Panc1 (cell line): ENCODE data around the gene PDZRN4. TPM values are rescaled to one million over a fixed set of nuclear protein-coding genes. Genes with fewer than 3 reads are reported as not detected.

Source experiments
- ATAC-seq: fragments of 200-7000 bp; cut with Tn5 transposase; 2 replicates; pipeline ENCODE4 v1.9.1; 2020; ENCODE audit warnings: mild to moderate bottlenecking, moderate library complexity
- Bru-seq: library from RNA; stranded (reverse); fragments of 400-500 nt; gene quantifications from one replicate; lab custom pipeline; 2021; lab: Mats Ljungman, UMichigan
- BruChase-seq, 2 experiments: library from RNA; stranded (reverse); fragments of 400-500 nt; gene quantifications; one replicate each; lab custom pipeline; 2021; lab: Mats Ljungman, UMichigan
- BruUV-seq: library from RNA; stranded (reverse); fragments of 400-500 nt; replicated peaks from 2 replicates; lab custom pipeline; 2021; lab: Mats Ljungman, UMichigan
- CTCF ChIA-PET: fragments of 300-600 bp; sonication (Branson Sonifier 250); formaldehyde crosslinking; loops from one replicate; lab custom pipeline; 2022; ENCODE audit warnings: antibody characterized with exemption; lab: Charles Lee
- POLR2A ChIA-PET: fragments of 300-600 bp; sonication (Branson Sonifier 250); formaldehyde crosslinking; loops from one replicate; lab custom pipeline; 2022; ENCODE audit warnings: antibody characterized with exemption; lab: Charles Lee
- DNase-seq: peaks from one replicate; pipeline ENCODE4 v3.0.0-alpha.2; 2010; ENCODE audit warnings: low read depth, low spot score
- H3K27ac ChIP-seq: 2 replicates; pipeline ENCODE4 v1.5.1; 2011; ENCODE audit warnings: mild to moderate bottlenecking, low read length, inconsistent platforms
- H3K27me3 ChIP-seq: fragments of 200-500 bp; sonication (Bioruptor generic); 2 replicates; pipeline ENCODE4 v1.6.0; 2014; ENCODE audit warnings: low read length, inconsistent platforms; ENCODE audit not compliant: control insufficient read depth, insufficient read depth
- H3K36me3 ChIP-seq: fragments of 200-500 bp; sonication (Bioruptor generic); 2 replicates; pipeline ENCODE4 v1.5.1; 2014; ENCODE audit warnings: inconsistent platforms, mild to moderate bottlenecking, low read length, moderate library complexity; ENCODE audit not compliant: control insufficient read depth, insufficient read depth
- H3K4me1 ChIP-seq: 2 replicates; pipeline ENCODE4 v1.5.1; 2011; ENCODE audit warnings: inconsistent platforms, mild to moderate bottlenecking, low read length, moderate library complexity; ENCODE audit not compliant: control insufficient read depth, insufficient read depth
- H3K4me3 ChIP-seq, 2 experiments: 2 replicates each; pipeline ENCODE4 v1.5.1; 2011 to 2012; ENCODE audit warnings: low read depth in 2 of 2, low read length in 2 of 2, mild to moderate bottlenecking in 2 of 2, inconsistent platforms in 1 of 2, moderate library complexity in 1 of 2
- H3K9me3 ChIP-seq: fragments of 200-500 bp; sonication (Bioruptor generic); 2 replicates; pipeline ENCODE4 v1.5.1; 2014; ENCODE audit warnings: low read depth, mild to moderate bottlenecking, inconsistent platforms, low read length, moderate library complexity; ENCODE audit not compliant: control insufficient read depth, insufficient read depth
- CTCF ChIP-seq: fragments of 450-650 bp; IDR thresholded peaks from 2 replicates; pipeline ENCODE4 v1.5.1; 2017; ENCODE audit warnings: mild to moderate bottlenecking
- POLR2AphosphoS5 ChIP-seq: IDR thresholded peaks from 2 replicates; pipeline ENCODE4 v1.6.1; 2012; ENCODE audit warnings: mild to moderate bottlenecking, low read depth, low read length, moderate library complexity
- REST ChIP-seq, 2 experiments: IDR thresholded peaks; 2 replicates each; pipeline ENCODE4 v1.6.1; 2011 to 2012; ENCODE audit warnings: low read depth in 2 of 2, control low read depth in 1 of 2, low read length in 1 of 2, mild to moderate bottlenecking in 1 of 2, moderate library complexity in 1 of 2; ENCODE audit not compliant: insufficient read depth in 1 of 2
- SIN3A ChIP-seq: IDR thresholded peaks from 2 replicates; pipeline ENCODE4 v1.6.1; 2012; ENCODE audit warnings: low read depth, mild to moderate bottlenecking, low read length, moderate library complexity, borderline replicate concordance; ENCODE audit not compliant: insufficient read depth
- TCF7L2 ChIP-seq: IDR thresholded peaks from 2 replicates; pipeline ENCODE4 v1.6.1; 2011; ENCODE audit warnings: mild to moderate bottlenecking, low read depth, low read length, inconsistent platforms
- in situ Hi-C: cut with HindIII; loops from 2 replicates; pipeline ENCODE4 v1.10.0; 2016; ENCODE audit warnings: low sequenced_read_pairs, low pct_unique_long_range_greater_than_20kb
- intact Hi-C: fragments of 100-400 bp; cut with micrococcal nuclease; formaldehyde crosslinking; loops from one replicate; pipeline ENCODE4 v1.10.0; 2022; ENCODE audit not compliant: unreplicated experiment
- long read RNA-seq: library from polyadenylated mRNA; unstranded; transcript quantifications from one replicate; pipeline ENCODE4 v2.0.0, GENCODE V29; 2021; ENCODE audit not compliant: unreplicated experiment
- polyA plus RNA-seq: library from polyadenylated mRNA; unstranded; fragments of >200 nt; gene quantifications from one replicate; pipeline ENCODE4 v1.2.1, GENCODE V29; 2012; ENCODE audit warnings: missing spikeins; ENCODE audit not compliant: insufficient read length
- total RNA-seq: library from RNA; stranded (reverse); gene quantifications from one replicate; pipeline ENCODE4 v1.2.1, GENCODE V29; 2021; ENCODE audit not compliant: unreplicated experiment

PDZRN4 gene
- total RNA-seq, result not detected
- not detected for polyA plus RNA-seq
- percentile 0 among the genes with signal in this experiment for Bru-seq, nascent RNA
- percentile 1 among the genes with signal in this experiment for BruChase-seq, experiment 1, labeled RNA remaining after a 2-hour chase
- percentile 1 among the genes with signal in this experiment for BruChase-seq, experiment 2, labeled RNA remaining after a 6-hour chase
- long read RNA-seq, result 0 reads

DNA sequence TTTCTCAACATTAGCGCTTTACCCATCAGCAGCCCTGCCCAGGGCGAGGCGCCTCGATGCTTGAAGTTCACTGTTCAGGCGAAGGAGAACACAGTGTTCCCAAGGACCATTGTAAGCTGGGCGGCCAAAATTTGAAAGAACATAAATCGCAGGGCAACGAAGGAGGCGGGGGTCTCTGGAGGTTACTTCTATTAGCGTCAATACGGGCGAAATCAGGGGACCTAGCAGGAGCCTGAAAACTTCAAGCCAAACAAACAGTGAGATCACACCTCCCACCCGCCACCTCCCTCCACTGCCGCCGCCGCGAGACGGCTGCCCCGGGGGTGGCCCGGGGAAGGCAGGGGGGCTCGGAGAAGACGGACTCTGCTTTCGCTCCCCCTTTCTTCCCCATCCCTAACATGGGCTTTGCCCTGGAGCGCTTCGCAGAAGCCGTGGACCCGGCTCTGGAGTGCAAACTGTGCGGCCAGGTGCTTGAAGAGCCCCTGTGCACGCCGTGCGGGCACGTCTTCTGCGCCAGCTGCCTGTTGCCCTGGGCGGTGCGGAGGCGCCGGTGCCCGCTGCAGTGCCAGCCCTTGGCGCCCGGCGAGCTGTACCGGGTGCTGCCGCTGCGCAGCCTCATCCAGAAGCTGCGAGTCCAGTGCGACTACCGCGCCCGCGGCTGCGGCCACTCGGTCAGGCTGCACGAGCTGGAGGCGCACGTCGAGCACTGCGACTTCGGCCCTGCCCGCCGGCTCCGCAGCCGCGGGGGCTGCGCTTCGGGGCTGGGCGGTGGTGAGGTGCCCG, at the start of gene PDZRN4:
Gene PDZRN4 (plus strand): TSS at position 263 of the 783 bp plus-strand sequence.
- no TSS peak for BruUV-seq
- POLR2A ChIA-PET, result no interaction called here
- CTCF ChIA-PET, result no interaction called here
- TF ChIP-seq CTCF (no peak), REST (IDR thresholded peaks at IDR 0.05; ENCODE audit: insufficient read depth in 1 of 2, low read depth in 2 of 2, low read length in 1 of 2) (no peak), SIN3A (no peak), TCF7L2 (no peak), POLR2AphosphoS5 (no peak)
- Histone ChIP-seq H3K9me3 (no peaks in the 10 kb centered on the region), H3K27me3 (peaks cover 12% of the 10 kb centered on the region), H3K4me1 (no peaks in the 10 kb centered on the region), H3K27ac (no peak within 1 kb of the TSS), H3K4me3 (no peak within 1 kb of the TSS), H3K36me3 (no peaks in the 10 kb centered on the region)
- ATAC-seq, result peak; percentile 62; the same call in 1 of the 2 replicates
- intact Hi-C loops (no loop called here), in situ Hi-C loops (no loop called here)
- no peak for DNase-seq

DNA sequence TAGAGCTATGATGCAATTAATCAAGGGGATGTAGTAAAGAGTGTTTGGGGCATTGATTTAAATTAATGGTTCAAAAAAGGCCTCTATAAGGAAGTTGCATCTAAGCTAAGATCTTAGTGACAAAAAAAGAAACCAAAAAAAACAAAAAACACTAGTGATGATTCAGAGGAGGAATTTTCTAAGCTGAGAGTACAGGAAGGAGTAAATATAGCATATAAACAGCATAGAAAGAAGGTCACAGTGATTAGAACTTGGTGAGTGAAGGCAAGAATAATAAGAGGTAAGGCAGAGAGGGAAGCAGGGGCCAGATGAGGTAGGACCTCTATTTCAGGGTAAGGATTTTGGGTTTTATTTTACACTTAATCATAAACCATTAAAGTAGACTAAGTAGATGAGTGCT, 48.0 kb upstream of the PDZRN4 start:
- ChIA-PET POLR2A (no interaction called here), CTCF (no interaction called here)
- Histone ChIP-seq H3K27me3 (no peaks in the 10 kb centered on the region), H3K36me3 (no peaks in the 10 kb centered on the region), H3K4me3 (no peak overlapping the region), H3K4me1 (no peaks in the 10 kb centered on the region), H3K27ac (no peak overlapping the region), H3K9me3 (no peaks in the 10 kb centered on the region)
- ATAC-seq, result no peak
- in situ Hi-C loops, result no loop called here
- no peak for TF ChIP-seq REST (IDR thresholded peaks at IDR 0.05; ENCODE audit: insufficient read depth in 1 of 2, low read depth in 2 of 2, low read length in 1 of 2)
- TF ChIP-seq POLR2AphosphoS5, result no peak
- no peak for TF ChIP-seq CTCF
- no peak for TF ChIP-seq SIN3A
- no peak for TF ChIP-seq TCF7L2
- DNase-seq, result no peak
- no TSS peak for BruUV-seq
- intact Hi-C loops, result no loop called here
